HepG2 (cell line): Measurements from ENCODE around the gene POLA1. TPM values are rescaled to one million over a fixed set of nuclear protein-coding genes. Genes with fewer than 3 reads are reported as not detected.

ENCODE experiments used
- ATAC-seq: fragments of 200-7000 bp; cut with Tn5 transposase; 3 replicates; pipeline ENCODE4 v1.9.1; 2020; ENCODE audit warnings: mild to moderate bottlenecking, moderate library complexity
- BruUV-seq: library from RNA; stranded (reverse); fragments of 400-500 nt; replicated peaks from 2 replicates; lab custom pipeline; 2021; lab: Mats Ljungman, UMichigan
- CTCF ChIA-PET: fragments of 300-600 bp; formaldehyde crosslinking; extraction: SDS; loops from one replicate; lab custom pipeline; 2021; ENCODE audit warnings: low total read pairs, inconsistent platforms, low intra/inter-chr PET ratio; lab: Yijun Ruan, JAX
- POLR2A ChIA-PET: fragments of 350-600 bp; sonication (Branson Sonifier 250); formaldehyde crosslinking; loops from one replicate; lab custom pipeline; 2020; ENCODE audit warnings: antibody characterized with exemption, inconsistent platforms; lab: Yijun Ruan, JAX
- DNase-seq: peaks from one replicate; pipeline ENCODE4 v3.0.0-alpha.2; 2015; ENCODE audit warnings: low spot score
- FAIRE-seq: peaks from 3 replicates; lab custom pipeline; 2011; peaks lifted over from hg19 to GRCh38; lab: Jason Lieb, UNC
- H2AFZ ChIP-seq: one replicate; pipeline ENCODE4 v1.6.1; 2011; ENCODE audit warnings: low read length, inconsistent platforms
- H3K27ac ChIP-seq: fragments of 300-600 bp; 3 replicates; pipeline ENCODE4 v1.8.0; 2011; ENCODE audit warnings: mixed run types, mild to moderate bottlenecking, mixed read lengths, low read length, inconsistent platforms; ENCODE audit not compliant: insufficient read depth; ENCODE audit errors: extremely low read length
- H3K27me3 ChIP-seq, 2 experiments: fragments of 200-600 bp in 1 of 2; 2 replicates in 1 of 2; 3 replicates in 1 of 2; pipeline versions ENCODE4 v1.6.0 to v1.8.0; 2011; ENCODE audit warnings: low read length in 2 of 2, mild to moderate bottlenecking in 2 of 2, moderate library complexity in 2 of 2, inconsistent platforms in 1 of 2; ENCODE audit not compliant: insufficient read depth in 2 of 2, control insufficient read depth in 1 of 2
- H3K36me3 ChIP-seq, 2 experiments: fragments of 200-600 bp in 1 of 2; replicated peaks in 1 of 2; 2 replicates in 1 of 2; 3 replicates in 1 of 2; pipeline versions ENCODE4 v1.5.1 to v1.8.0; 2011; ENCODE audit warnings: low read length in 2 of 2, inconsistent platforms in 1 of 2; ENCODE audit not compliant: insufficient read depth in 2 of 2, control insufficient read depth in 1 of 2
- H3K4me1 ChIP-seq: 2 replicates; pipeline ENCODE4 v1.5.1; 2012; ENCODE audit warnings: low read length, inconsistent platforms; ENCODE audit not compliant: insufficient read depth
- H3K4me2 ChIP-seq: 2 replicates; pipeline ENCODE4 v1.6.0; 2011; ENCODE audit warnings: low read depth, low read length, inconsistent platforms
- H3K4me3 ChIP-seq, 3 experiments: fragments of 200-600 bp in 1 of 3; sonication (generic), shearing (Covaris generic) in 1 of 3; replicated peaks in 1 of 3; 2 replicates each; pipeline ENCODE4 v1.5.1; 2011 to 2016; ENCODE audit warnings: low read length in 3 of 3, inconsistent platforms in 2 of 3, low read depth in 2 of 3, mild to moderate bottlenecking in 2 of 3, control low read depth in 1 of 3, mixed read lengths in 1 of 3; ENCODE audit not compliant: insufficient read depth in 1 of 3
- H3K79me2 ChIP-seq: one replicate; pipeline ENCODE4 v1.6.1; 2011; ENCODE audit warnings: low read length, inconsistent platforms; ENCODE audit not compliant: insufficient read depth
- H3K9ac ChIP-seq: 2 replicates; pipeline ENCODE4 v1.6.0; 2011; ENCODE audit warnings: mild to moderate bottlenecking, low read depth, low read length, inconsistent platforms; ENCODE audit not compliant: insufficient read depth
- H3K9me3 ChIP-seq: 2 replicates; pipeline ENCODE4 v1.5.1; 2012; ENCODE audit warnings: mild to moderate bottlenecking, low read length
- H4K20me1 ChIP-seq: 2 replicates; pipeline ENCODE4 v1.6.0; 2011; ENCODE audit warnings: inconsistent platforms, mild to moderate bottlenecking, low read length, moderate library complexity; ENCODE audit not compliant: insufficient read depth
- ESRRA ChIP-seq: sonication (generic); formaldehyde crosslinking; IDR thresholded peaks from 2 replicates; pipeline ENCODE4 v1.5.1; 2020; ENCODE audit warnings: mild to moderate bottlenecking, low read depth, missing genetic modification reagents
- FIP1L1 ChIP-seq: fragments of 200-400 bp; formaldehyde crosslinking; IDR thresholded peaks from 2 replicates; pipeline ENCODE4 v1.6.1; 2018; ENCODE audit warnings: low read depth, mild to moderate bottlenecking, low read length, moderate library complexity, borderline replicate concordance; ENCODE audit not compliant: insufficient read depth
- RFXAP ChIP-seq: sonication (generic); formaldehyde crosslinking; IDR thresholded peaks from 2 replicates; pipeline ENCODE4 v1.4.0; 2020; ENCODE audit warnings: missing genetic modification reagents, borderline replicate concordance
- SMARCC2 ChIP-seq: fragments of 450-650 bp; IDR thresholded peaks from 2 replicates; pipeline ENCODE4 v1.6.1; 2017; ENCODE audit warnings: antibody characterized with exemption, mild to moderate bottlenecking
- TEAD3 ChIP-seq: optimal IDR thresholded peaks from 2 replicates; pipeline ENCODE3; 2016; ENCODE audit warnings: borderline replicate concordance
- YEATS2 ChIP-seq: sonication (generic); formaldehyde crosslinking; IDR thresholded peaks from 2 replicates; pipeline ENCODE4 v1.4.0; 2020; ENCODE audit warnings: missing genetic modification reagents, borderline replicate concordance
- ZNF138 ChIP-seq: sonication (generic); formaldehyde crosslinking; IDR thresholded peaks from 2 replicates; pipeline ENCODE4 v1.5.0; 2020; ENCODE audit warnings: mild to moderate bottlenecking, low read depth, missing genetic modification reagents
- ZNF225 ChIP-seq: sonication (generic); formaldehyde crosslinking; IDR thresholded peaks from 2 replicates; pipeline ENCODE4 v1.4.0; 2020; ENCODE audit warnings: mild to moderate bottlenecking, missing genetic modification reagents
- ZNF274 ChIP-seq: sonication (generic); formaldehyde crosslinking; IDR thresholded peaks from 2 replicates; pipeline ENCODE4 v1.5.1; 2020; ENCODE audit warnings: mild to moderate bottlenecking, missing genetic modification reagents
- ZNF567 ChIP-seq: sonication (generic); formaldehyde crosslinking; IDR thresholded peaks from 2 replicates; pipeline ENCODE4 v1.8.1; 2023; ENCODE audit warnings: mild to moderate bottlenecking, missing genetic modification reagents, borderline replicate concordance
- WGBS: methylation state at CpG from one replicate; pipeline ENCODE4 v1.1.6; 2017; ENCODE audit warnings: low lambda C conversion rate; 5-methylcytosine and 5-hydroxymethylcytosine counted together
- in situ Hi-C: cut with HindIII; loops from 2 replicates; pipeline ENCODE4 v1.10.0; 2017; ENCODE audit warnings: low pct_unique_long_range_greater_than_20kb; ENCODE audit not compliant: extremely low pct_ligation_motif_present
- intact Hi-C: fragments of 100-400 bp; cut with micrococcal nuclease; formaldehyde crosslinking; loops from one replicate; pipeline ENCODE4 v1.10.0; 2022; ENCODE audit not compliant: unreplicated experiment
- polyA plus RNA-seq, 8 experiments: library from polyadenylated mRNA; depleted of rRNA in 3 of 8; stranded (reverse) in 7 of 8; unstranded in 1 of 8; fragments of >200 nt; fragmentation: Illumina TruSeq in 4 of 8; extraction: Trizol in 4 of 8; gene quantifications; 2 replicates each; pipeline versions ENCODE4 v1.2.1 to v1.2.3, GENCODE V29; 2011 to 2016; ENCODE audit warnings: low read depth in 4 of 8, missing spikeins in 1 of 8, mixed read lengths in 1 of 8; ENCODE audit not compliant: insufficient read depth in 1 of 8
- total RNA-seq, 5 experiments: library from RNA; depleted of rRNA; stranded (reverse); fragments of >200 nt; fragmentation: Illumina TruSeq; extraction: Trizol; gene quantifications; 2 replicates each; pipeline ENCODE4 v1.2.3, GENCODE V29; 2016; ENCODE audit warnings: low read depth in 1 of 5
- TF ChIP-seq, protein P1 (sequence below): sonication (generic); formaldehyde crosslinking; IDR thresholded peaks from 2 replicates; pipeline ENCODE4 v1.4.0; 2020; ENCODE audit warnings: missing genetic modification reagents
- TF ChIP-seq, protein P2 (sequence below): sonication (generic); formaldehyde crosslinking; IDR thresholded peaks from 2 replicates; pipeline ENCODE4 v1.5.1; 2020; ENCODE audit warnings: mild to moderate bottlenecking, missing genetic modification reagents
- TF ChIP-seq, protein P3 (sequence below): sonication (generic); formaldehyde crosslinking; IDR thresholded peaks from 2 replicates; pipeline ENCODE4 v1.4.0; 2020; ENCODE audit warnings: mild to moderate bottlenecking, missing genetic modification reagents

Gene POLA1
- total and polyA plus RNA-seq, 2 of the 13 experiments (the other 11 are each of a cell fraction or from before 2014, with no cell fraction given): 3.3 to 26.5 TPM

DNA sequence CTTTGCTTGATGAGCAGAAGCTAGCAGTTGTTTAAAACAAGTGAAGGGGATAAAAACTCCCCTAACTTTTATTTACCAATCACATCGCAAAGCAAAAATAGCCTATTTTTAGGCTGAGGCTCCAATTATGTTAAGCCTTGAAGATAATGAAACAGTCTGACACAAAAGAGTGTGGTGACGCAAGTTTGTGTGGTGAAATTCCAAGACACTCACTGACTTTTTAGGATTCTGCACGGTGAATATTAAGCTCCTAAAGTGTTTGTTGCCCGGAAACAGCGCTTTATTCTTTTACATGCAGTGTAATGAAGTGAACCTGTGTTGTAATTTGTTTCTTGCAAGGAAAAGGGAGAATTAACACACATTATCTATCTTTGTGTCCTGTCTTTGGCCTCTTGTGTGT lies 74.8 kb downstream of the POLA1 start:
- H2AFZ ChIP-seq: no peak overlapping the region
- H3K4me2 ChIP-seq: no peak overlapping the region
- no peak for FAIRE-seq
- H3K4me1 ChIP-seq: peaks cover 9% of the 10 kb centered on the region
- no peak overlapping the region for H3K27ac ChIP-seq
- in situ Hi-C loops: no loop called here
- POLR2A ChIA-PET: no interaction called here
- no peak for DNase-seq
- H3K4me3 ChIP-seq: no peak overlapping the region
- no peaks in the 10 kb centered on the region for H3K27me3 ChIP-seq
- H3K79me2 ChIP-seq: no peaks in the 10 kb centered on the region
- H3K9ac ChIP-seq: no peak overlapping the region
- no peak for TF ChIP-seq YEATS2 (CRISPR knock-in tag)
- TF ChIP-seq SMARCC2: no peak
- TF ChIP-seq RFXAP: no peak
- no peak for TF ChIP-seq ZNF567 (CRISPR knock-in tag)
- TF ChIP-seq, protein P1, sequence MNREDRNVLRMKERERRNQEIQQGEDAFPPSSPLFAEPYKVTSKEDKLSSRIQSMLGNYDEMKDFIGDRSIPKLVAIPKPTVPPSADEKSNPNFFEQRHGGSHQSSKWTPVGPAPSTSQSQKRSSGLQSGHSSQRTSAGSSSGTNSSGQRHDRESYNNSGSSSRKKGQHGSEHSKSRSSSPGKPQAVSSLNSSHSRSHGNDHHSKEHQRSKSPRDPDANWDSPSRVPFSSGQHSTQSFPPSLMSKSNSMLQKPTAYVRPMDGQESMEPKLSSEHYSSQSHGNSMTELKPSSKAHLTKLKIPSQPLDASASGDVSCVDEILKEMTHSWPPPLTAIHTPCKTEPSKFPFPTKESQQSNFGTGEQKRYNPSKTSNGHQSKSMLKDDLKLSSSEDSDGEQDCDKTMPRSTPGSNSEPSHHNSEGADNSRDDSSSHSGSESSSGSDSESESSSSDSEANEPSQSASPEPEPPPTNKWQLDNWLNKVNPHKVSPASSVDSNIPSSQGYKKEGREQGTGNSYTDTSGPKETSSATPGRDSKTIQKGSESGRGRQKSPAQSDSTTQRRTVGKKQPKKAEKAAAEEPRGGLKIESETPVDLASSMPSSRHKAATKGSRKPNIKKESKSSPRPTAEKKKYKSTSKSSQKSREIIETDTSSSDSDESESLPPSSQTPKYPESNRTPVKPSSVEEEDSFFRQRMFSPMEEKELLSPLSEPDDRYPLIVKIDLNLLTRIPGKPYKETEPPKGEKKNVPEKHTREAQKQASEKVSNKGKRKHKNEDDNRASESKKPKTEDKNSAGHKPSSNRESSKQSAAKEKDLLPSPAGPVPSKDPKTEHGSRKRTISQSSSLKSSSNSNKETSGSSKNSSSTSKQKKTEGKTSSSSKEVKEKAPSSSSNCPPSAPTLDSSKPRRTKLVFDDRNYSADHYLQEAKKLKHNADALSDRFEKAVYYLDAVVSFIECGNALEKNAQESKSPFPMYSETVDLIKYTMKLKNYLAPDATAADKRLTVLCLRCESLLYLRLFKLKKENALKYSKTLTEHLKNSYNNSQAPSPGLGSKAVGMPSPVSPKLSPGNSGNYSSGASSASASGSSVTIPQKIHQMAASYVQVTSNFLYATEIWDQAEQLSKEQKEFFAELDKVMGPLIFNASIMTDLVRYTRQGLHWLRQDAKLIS: no peak
- no peak for TF ChIP-seq ESRRA (CRISPR knock-in tag)
- TF ChIP-seq FIP1L1: no peak
- no peak for TF ChIP-seq ZNF274
- TF ChIP-seq TEAD3 (CRISPR knock-in tag): no peak
- no peak for TF ChIP-seq ZNF225
- TF ChIP-seq, protein P2, sequence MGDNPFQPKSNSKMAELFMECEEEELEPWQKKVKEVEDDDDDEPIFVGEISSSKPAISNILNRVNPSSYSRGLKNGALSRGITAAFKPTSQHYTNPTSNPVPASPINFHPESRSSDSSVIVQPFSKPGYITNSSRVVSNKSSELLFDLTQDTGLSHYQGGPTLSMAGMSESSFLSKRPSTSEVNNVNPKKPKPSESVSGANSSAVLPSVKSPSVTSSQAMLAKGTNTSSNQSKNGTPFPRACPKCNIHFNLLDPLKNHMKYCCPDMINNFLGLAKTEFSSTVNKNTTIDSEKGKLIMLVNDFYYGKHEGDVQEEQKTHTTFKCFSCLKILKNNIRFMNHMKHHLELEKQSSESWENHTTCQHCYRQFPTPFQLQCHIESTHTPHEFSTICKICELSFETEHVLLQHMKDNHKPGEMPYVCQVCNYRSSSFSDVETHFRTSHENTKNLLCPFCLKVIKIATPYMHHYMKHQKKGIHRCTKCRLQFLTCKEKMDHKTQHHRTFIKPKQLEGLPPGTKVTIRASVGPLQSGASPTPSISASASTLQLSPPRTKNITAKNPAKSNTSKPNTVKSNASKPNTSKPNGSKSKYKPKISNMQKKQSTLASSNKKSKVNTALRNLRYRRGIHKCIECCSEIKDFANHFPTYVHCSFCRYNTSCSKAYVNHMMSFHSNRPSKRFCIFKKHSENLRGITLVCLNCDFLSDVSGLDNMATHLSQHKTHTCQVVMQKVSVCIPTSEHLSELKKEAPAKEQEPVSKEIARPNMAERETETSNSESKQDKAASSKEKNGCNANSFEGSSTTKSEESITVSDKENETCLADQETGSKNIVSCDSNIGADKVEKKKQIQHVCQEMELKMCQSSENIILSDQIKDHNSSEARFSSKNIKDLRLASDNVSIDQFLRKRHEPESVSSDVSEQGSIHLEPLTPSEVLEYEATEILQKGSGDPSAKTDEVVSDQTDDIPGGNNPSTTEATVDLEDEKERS (CRISPR knock-in tag): no peak
- TF ChIP-seq, protein P3, sequence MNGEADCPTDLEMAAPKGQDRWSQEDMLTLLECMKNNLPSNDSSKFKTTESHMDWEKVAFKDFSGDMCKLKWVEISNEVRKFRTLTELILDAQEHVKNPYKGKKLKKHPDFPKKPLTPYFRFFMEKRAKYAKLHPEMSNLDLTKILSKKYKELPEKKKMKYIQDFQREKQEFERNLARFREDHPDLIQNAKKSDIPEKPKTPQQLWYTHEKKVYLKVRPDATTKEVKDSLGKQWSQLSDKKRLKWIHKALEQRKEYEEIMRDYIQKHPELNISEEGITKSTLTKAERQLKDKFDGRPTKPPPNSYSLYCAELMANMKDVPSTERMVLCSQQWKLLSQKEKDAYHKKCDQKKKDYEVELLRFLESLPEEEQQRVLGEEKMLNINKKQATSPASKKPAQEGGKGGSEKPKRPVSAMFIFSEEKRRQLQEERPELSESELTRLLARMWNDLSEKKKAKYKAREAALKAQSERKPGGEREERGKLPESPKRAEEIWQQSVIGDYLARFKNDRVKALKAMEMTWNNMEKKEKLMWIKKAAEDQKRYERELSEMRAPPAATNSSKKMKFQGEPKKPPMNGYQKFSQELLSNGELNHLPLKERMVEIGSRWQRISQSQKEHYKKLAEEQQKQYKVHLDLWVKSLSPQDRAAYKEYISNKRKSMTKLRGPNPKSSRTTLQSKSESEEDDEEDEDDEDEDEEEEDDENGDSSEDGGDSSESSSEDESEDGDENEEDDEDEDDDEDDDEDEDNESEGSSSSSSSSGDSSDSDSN (CRISPR knock-in tag): no peak
- no peak for TF ChIP-seq ZNF138 (CRISPR knock-in tag)
- TF ChIP-seq, all 625 proteins: peak for 0
- BruUV-seq: no TSS peak
- peaks cover 3 to 6% of the 10 kb centered on the region in 2 experiments; a peak in 3 of 5 replicates for H3K36me3 ChIP-seq
- CTCF ChIA-PET: no interaction called here
- H4K20me1 ChIP-seq: no peaks in the 10 kb centered on the region
- no peaks in the 10 kb centered on the region for H3K9me3 ChIP-seq
- WGBS: 96% methylated on average over 4 of the region's 5 CpGs
- intact Hi-C loops: no loop called here
- ATAC-seq: no peak
